Stimulated activated CD8-positive, alpha-beta memory T cell treated with anti-CD3 and anti-CD28 coated beads, Interleukin-4, amount 100 ng/mL, for 1 hour (primary cell): ENCODE results near the gene PTPN14.

Experiments
- DNase-seq, 2 donors: peaks; one replicate each; pipeline ENCODE4 v3.0.0-alpha.2; 2020; ENCODE audit warnings: low read depth in 2 of 2, low spot score in 1 of 2

Gene PTPN14

GRCh38 chr1:214377886-214378285 lies 173.5 kb downstream of the PTPN14 start:
- DNase-seq = no peak

- no peak for DNase-seq
These were observed 173.9 kb downstream of the PTPN14 start for GRCh38 chr1:214377485-214377884.

- no peak for DNase-seq
These were observed 179.3 kb downstream of the PTPN14 start for GRCh38 chr1:214372092-214372491.

- no peak for DNase-seq
These were observed 180.8 kb downstream of the PTPN14 start for GRCh38 chr1:214370615-214371014.

- DNase-seq = no peak
These were observed 182.0 kb downstream of the PTPN14 start for GRCh38 chr1:214369364-214369763.

GRCh38 chr1:214367841-214368240 lies 183.6 kb downstream of the PTPN14 start:
- DNase-seq = no peak

- DNase-seq = no peak
These were observed 186.6 kb downstream of the PTPN14 start for GRCh38 chr1:214364786-214365295.

GRCh38 chr1:214364386-214364785 lies 187.0 kb downstream of the PTPN14 start:
- no peak for DNase-seq

- DNase-seq = no peak
These were observed 188.0 kb downstream of the PTPN14 start for GRCh38 chr1:214363386-214363785.

- no peak for DNase-seq
These were observed 189.1 kb downstream of the PTPN14 start for GRCh38 chr1:214362188-214362882.

GRCh38 chr1:214361636-214362035 lies 189.8 kb downstream of the PTPN14 start:
- DNase-seq = no peak

- no peak for DNase-seq
These were observed 190.8 kb downstream of the PTPN14 start for GRCh38 chr1:214360525-214361164.

GRCh38 chr1:214360116-214360515 lies 191.3 kb downstream of the PTPN14 start:
- DNase-seq = no peak

GRCh38 chr1:214354440-214355148 lies 196.8 kb downstream of the PTPN14 start:
- no peak for DNase-seq

- no peak for DNase-seq
These were observed 198.6 kb downstream of the PTPN14 start for GRCh38 chr1:214352838-214353237.

- no peak for DNase-seq
These were observed 199.7 kb downstream of the PTPN14 start for GRCh38 chr1:214351551-214352277.

GRCh38 chr1:214349781-214350180 lies 201.6 kb downstream of the PTPN14 start:
- no peak for DNase-seq

GRCh38 chr1:214349008-214349407 lies 202.4 kb downstream of the PTPN14 start:
- no peak for DNase-seq

- no peak for DNase-seq
These were observed 206.5 kb downstream of the PTPN14 start for GRCh38 chr1:214344897-214345296.

- no peak for DNase-seq
These were observed 208.9 kb downstream of the PTPN14 start for GRCh38 chr1:214342525-214342924.

- no peak for DNase-seq
These were observed 209.5 kb downstream of the PTPN14 start for GRCh38 chr1:214341932-214342331.
